NCI-H82 (cell line): Measurements from ENCODE around the gene TMEM158.

Experiments
- DNase-seq: peaks from one replicate; lab custom pipeline; 2025; lab: John Stamatoyannopoulos, UW

Gene TMEM158

DNA sequence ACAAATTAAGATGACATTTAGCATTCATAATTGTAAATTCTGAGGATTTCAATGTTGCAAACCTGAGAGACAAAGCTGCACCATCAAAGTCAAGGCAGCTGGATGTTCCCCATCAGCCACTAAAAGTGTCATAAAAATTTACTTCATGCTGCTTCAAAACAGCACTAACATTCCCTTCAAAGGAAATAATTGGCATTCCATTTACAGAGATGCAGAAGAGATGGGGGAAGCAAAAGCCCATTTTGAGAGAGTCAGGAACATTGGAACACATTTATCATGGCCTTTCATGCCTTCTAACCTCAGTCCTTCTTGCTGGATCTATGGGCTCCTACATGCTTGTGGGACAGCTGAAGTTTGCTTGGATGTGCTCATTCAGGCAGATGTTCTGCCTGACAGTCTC lies 6.4 kb upstream of the TMEM158 start:
- no peak for DNase-seq

DNA sequence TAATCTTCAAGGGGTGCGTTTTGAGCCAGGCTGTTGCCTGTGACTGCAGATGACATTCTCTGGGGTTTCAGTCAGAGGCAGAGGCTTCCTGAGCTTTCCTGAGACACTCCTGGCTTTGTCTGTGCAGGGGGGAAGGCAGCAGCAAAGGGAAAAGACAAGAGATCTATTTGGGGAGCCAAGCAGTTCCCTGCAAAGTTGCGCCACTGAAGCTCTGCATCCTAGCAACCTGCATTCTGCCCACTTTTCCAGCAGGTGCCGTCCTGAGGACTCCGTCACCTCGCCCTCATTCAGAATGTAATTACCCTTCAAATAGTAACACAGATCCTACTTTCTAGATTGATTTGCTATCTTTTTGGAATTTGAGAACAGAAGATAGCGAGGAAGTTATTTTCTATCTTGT lies 1.9 kb upstream of the TMEM158 start:
- no peak for DNase-seq

DNA sequence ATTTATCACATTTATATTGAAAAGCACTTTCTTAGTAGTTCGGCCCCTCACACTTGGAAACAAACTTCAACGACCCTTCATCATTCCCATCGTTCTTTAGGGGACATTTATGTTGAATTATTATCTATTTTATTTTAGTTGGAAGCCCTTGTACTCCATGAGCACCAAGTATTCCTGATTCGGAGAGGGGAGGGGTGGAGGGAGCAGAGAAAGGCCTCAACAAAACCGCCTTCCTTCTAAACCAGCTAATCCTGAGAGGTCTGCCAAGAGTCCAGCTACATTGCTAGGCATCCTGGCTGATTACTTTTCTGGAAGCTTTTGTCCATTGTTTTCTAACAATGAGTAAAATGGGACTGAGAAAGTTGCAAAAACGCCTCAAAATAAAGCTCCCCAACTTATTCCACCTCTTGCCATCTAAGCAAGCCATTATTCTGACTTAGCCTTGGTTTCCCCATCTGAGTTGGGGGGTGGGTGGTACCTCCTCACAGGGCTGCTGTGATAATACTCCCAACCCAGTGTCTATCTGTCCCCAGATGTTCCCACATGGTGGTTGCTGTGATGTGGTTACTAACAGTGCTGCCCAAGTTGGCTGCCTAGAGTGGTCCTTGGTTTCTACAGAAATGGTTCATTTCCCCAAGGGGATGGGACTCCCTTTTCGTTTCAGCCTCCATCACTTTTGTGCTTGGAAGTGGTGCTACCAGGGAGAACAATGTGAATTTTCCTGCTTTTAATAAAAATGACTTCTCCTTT lies 1.2 kb upstream of the TMEM158 start:
- no peak for DNase-seq

- peak; percentile 54 for DNase-seq
Measured at GRCh38 chr3:45225465-45226205, 452 bp downstream of the TMEM158 start.

GRCh38 chr3:45224824-45225464 lies 1.1 kb downstream of the TMEM158 start:
- peak; percentile 64 for DNase-seq

DNA sequence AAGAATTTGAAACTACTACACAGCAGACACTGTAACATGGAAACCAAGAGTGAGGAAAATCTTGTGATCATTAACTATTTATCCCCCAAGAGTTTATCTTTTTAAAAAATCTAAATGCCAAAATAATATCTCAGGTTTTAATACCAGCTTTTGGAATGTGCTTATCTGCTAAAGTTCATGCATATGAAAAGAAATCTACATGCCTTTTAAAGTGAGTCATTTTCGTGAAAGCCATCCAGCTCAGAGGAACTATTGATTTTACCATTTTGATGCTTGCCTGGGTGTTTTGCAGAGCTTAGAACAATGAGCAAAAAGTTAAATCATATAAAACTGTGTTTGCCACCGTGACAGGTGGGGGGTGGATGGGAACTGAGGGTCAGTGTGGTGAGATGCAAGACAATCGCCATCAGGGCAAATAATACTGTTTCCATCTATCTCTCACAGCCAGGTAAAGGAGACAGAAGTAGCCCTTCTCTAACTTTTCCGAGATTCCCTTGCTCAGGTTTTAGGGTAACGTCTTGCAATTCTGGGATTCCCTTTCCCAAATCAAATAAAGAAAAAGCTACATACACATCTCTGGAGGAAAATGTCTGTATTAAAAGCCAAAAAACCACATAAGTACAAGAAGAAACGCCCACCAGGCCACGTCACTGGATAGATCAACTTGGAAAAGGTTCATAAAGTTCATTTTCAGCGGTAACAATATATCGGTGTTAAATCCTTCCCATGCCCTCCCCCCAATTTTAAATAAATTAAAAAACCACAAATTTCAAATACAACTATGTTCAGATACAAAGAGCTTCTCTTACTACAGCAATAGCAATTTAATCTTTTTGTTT lies 2.0 kb downstream of the TMEM158 start:
- no peak for DNase-seq

GRCh38 chr3:45219694-45220093 lies 6.4 kb downstream of the TMEM158 start:
- no peak for DNase-seq

GRCh38 chr3:45218578-45219390 lies 7.3 kb downstream of the TMEM158 start:
- DNase-seq: no peak

DNA sequence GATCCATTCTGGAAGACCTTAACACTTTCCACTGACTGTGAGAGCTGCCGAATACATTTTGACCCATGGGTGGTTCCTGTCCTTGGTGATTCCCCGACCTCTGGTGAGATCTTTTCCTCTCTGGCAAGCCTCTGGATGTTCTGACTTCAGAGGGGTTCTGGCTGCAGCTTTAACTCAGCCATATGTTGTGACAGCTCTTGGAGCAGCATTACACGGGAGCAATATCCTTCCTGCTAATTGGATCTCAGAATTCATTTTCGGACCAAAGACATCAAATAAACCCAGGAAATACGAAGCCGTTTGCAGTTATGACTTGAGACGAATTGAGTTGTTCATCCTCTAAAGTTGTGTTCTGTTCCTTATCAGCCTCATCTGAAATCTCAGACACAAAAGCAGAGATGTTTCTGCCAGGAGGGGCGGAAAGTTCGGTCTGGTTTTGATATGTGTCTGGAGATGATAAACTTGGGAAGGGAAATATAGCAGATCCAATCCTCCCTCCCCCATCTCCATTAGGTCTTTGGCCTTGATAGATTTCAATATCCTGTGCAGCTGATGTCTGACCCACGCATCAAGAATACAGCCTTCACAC lies 10.0 kb downstream of the TMEM158 start:
- peak; percentile 58 for DNase-seq

DNA sequence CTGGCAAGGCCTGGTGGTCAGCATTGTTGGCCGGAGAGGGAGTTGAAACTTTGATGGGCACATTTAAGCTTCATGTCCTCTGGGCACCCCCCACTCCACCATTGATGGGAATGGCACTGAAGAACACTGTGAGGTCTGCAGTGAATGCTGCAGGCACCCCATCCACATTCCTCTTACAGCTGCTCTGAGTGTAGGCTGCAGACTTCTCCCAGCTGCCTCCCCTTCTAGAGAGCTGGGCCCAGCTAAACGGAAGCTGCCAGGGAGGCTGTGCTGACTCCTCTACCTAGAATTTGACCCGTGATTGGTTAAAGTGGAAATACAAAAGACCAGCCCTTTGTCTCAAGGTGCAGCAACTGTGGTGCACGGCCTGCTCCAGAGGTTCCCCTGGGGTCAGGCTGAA lies 10.6 kb downstream of the TMEM158 start:
- DNase-seq: no peak

DNA sequence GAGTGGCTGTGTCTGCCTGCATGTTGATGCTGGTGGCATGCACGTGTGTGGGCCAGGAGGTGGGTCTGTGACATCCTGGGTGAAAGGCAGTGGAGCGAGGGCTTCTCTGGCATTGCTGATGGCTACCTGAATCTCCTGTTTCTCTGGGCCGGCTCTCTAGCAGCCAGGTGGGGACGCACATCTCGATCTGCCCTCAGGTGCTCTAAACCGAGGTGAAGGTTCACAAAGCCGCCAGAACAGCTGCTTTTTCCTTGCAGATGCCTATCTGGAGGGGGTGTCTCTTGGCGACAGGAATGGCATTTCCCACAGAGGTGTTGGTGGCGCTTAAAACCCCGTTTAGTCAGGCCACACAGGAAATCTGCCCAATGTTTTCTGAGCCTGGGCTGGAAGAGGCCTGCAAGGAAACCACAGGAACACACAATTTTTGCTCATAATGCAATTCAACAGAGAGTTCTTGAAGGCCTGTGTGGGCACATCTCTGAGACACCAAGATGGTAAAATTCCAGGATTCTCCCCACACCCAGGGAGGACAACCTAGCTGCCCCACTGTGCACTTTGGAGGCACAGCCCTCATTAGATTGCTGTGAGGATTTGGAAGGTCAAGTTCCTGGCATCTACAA lies 11.9 kb downstream of the TMEM158 start:
- no peak for DNase-seq

- no peak for DNase-seq
Measured at GRCh38 chr3:45212095-45212468, 14.0 kb downstream of the TMEM158 start.

DNA sequence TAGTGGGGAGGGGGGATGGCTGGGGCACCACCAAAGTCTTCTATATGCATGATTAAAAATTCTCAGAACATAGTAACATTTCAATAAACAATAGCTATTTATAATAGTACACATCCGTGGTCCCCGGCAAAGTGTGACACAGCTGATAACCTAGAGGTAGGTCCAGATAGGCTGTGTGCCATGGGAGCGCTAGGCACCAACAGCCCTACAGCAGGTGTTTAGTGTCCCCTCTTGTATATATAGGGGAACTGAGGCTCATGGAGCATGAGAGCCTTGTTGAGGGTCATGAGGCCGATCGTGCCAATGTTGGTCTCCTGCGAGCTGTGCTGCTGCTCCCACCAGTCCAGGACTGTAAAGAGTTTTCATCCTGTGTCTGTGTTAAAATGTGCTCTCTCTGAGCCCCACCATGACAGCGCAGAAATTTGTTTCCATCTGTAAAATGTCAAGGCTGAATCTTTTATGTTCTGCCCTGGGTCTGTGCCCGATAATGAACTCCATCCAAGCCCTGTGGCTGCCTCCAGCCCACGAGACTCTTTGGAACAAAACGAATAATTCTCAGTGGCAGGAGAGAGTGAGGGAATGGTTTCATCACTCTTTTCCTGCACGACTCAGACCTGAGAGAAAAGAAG lies 14.5 kb downstream of the TMEM158 start:
- no peak for DNase-seq

- peak; percentile 77 for DNase-seq
Measured at GRCh38 chr3:45210308-45211041, 15.6 kb downstream of the TMEM158 start.

- no peak for DNase-seq
Measured at GRCh38 chr3:45209526-45209925, 16.6 kb downstream of the TMEM158 start.

GRCh38 chr3:45208586-45208985 lies 17.5 kb downstream of the TMEM158 start:
- DNase-seq: no peak

- no peak for DNase-seq
Measured at GRCh38 chr3:45207446-45207845, 18.6 kb downstream of the TMEM158 start.

- DNase-seq: no peak
Measured at GRCh38 chr3:45205126-45205525, 21.0 kb downstream of the TMEM158 start.

GRCh38 chr3:45204136-45204535 lies 22.0 kb downstream of the TMEM158 start:
- no peak for DNase-seq
